Glomerular visceral epithelial cell (primary cell): ENCODE results near the gene NEU3.
"Not testable (repeated sequence)": the region's sequence is repeated elsewhere in the genome, so short reads cannot be mapped to it uniquely, and the experiment has no call there.

Source experiments
- DNase-seq: peaks from one replicate; pipeline ENCODE4 v3.0.0-alpha.2; 2016; ENCODE audit errors: extremely low spot score

Gene NEU3

DNA sequence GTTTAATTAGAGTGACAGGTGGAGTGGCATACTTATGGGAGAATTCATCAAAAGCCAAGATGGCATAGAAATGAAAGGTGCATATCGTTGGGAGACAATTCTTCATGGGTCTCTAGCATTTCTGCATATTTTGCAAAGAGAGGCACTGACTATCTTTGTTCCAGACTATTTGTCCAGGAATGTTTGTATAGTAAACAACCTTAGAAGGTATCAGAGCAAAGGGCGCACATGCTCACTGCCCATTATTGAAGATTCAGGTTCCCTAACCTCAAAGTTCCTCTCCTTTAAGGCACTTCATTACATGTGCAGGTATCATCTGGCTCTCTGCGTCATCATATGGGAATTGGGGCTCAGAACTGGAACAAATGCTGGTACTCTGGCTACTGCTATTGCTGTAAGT is 4.7 kb upstream of the NEU3 start:
- DNase-seq, result no peak

DNA sequence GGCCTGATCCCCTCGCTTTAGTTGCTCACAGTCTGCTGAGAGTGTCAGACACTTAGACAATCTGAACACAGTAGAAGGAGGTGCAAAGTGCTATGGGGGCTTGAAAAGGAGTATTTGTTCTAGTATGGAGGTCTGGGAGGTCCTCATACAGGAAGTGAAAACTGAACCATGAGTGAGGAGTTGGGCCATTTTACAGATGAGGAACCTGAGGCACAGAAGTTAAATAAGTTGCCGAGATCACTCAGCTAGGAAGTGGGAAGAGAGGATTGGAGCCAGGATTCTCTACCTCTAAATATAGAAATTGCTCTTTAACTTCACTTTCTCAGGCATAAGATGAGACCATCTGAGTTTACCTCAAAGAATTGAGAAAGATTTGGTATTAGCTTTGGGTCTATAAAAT is 4.0 kb upstream of the NEU3 start:
- DNase-seq, result no peak

DNA sequence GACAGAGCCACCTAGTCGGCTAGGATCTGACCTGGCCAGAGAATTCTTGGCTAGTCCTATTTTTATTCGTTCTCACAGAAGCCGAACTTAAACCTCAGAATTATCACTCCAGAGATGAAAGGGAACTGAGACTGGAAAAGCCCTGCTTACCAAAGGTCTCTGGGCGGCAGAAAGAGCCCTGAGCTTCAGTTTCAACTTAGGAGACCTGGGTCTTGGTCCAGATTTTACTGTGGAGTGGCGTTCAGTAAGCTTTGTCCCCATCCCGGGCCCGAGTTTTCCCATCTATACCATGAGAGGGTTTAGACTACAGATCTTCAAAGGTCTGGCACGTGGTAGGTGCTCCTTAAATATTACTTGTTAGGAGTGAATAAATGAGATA is 516 bp downstream of the NEU3 start:
- no peak for DNase-seq

DNA sequence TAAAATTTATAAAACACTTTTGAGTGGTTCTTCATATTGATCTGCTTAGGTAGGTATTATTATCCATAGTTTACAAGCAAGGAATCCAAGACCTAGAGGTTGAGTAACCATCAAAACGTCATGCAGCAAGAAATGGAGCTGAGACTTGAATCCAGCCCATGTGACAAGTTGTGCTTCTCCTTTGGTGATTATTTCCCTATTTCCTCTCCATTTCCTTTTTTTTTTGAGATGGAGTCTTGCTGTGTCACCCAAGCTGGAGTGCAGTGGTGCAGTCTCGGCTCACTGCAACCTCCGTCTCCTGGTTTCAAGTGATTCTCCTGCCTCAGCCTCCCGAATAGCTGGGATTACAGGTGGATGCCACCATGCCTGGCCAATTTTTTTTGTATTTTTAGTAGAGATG is 1.4 kb downstream of the NEU3 start:
- DNase-seq, result not testable (repeated sequence)

DNA sequence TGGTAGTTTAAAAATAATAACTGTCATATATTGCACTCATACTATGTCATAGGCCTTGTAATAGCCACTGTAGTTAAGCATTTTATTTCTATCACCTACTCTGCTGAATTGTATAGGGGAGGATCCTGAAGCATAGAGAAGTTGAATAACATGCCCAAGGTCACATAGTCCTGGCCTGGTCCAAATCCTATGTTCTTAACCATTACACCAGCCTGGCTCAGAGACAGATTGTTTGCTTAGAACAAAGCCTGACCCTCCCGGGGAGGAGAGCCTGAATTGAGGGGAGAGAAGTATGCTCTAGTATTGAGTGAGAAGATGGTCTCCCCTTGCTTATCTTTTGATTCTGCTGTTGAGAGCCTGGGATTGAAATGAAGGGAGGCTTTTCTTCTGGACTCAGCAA is 2.2 kb downstream of the NEU3 start:
- DNase-seq, result no peak

DNA sequence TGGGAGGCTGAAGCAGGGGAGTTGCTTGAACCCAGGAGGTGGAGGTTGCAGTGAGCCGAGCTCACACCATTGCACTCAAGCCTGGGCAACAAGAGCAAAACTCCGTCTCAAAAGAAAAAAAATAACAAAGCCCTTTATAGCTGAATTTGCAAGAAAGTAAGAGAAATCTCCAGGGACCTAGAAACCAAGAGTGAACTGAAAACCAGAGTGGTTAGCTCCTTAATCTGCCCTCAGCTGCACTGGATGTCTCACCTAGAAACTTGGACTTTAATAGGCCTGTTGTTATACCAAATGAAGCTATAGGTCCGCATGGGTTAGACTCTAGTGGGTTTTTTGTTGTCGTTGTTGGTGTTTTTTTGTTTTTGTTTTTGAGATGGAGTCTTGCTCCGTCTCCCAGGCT is 4.1 kb downstream of the NEU3 start:
- no peak for DNase-seq

DNA sequence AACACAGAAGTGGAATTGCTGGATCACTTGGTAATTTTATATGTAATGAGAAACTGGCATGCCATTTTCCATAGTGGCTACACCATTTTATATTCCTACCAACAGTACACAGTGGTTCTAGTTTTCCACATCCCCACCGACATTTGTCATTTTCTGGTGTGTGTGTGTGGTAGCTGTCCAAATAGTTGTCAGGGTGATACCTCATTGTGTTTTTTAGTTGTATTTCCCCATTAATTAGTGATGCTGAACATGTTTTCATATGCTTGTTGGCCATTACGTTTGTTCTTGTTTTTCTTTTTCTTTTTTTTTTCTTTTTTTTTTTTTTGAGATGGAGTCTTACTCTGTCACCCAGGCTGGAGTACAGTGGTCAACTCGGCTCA is 12.2 kb downstream of the NEU3 start:
- no peak for DNase-seq

DNA sequence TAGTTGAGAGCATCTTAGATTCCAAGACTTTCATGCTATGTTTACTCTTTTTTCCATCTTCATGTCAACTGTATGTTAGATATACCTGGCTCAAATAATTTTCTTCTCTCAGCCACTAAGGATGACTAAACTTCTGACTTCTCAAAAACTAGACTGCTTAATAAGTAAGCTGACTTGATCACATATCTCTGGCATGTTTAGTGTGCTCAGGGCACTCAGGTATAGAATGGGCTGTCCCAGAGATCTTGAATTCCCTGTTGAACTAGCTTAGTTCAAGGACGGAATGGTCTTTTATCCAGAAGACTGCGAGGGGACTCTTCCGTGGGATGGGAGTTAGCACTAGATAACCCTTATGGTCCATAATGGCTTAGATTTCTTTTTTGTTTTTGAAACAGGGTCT is 13.0 kb downstream of the NEU3 start:
- no peak for DNase-seq

DNA sequence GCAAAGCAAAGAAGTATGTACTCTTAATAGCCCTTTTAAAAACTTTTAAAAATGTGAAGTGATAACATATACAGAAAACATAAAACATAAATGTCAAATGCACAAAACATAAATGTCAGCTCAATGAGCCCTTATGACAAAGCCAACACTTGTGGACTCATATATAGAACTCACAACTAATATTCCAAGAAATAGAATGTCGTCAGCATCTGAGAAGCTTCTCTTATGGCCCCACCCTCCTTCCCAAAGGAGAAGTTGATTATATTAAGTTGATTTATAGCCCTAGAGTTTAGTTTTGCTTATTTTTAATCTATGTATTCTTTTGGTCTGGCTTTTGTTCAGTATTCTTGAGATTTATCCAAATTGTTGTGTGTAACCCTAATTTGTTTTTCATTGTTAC is 13.8 kb downstream of the NEU3 start:
- no peak for DNase-seq

DNA sequence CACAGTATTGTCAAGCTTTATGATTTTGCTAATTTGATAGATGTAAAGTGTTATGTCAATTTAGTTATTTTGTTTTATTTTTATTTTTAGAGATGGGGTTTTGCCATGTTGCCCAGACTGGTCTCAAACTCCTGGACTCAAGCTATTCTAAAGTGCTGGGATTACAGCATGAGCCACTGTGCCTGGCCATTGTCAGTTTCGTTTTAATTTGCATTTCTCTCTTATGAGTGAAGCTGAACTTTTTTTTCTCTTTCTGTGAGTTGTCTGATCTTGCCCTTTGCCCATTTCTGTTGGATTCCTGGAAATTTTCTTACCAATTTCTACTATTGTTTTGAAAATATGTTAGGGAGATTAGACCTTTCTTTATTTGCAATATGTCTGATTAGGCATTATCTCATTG is 15.5 kb downstream of the NEU3 start:
- no peak for DNase-seq

DNA sequence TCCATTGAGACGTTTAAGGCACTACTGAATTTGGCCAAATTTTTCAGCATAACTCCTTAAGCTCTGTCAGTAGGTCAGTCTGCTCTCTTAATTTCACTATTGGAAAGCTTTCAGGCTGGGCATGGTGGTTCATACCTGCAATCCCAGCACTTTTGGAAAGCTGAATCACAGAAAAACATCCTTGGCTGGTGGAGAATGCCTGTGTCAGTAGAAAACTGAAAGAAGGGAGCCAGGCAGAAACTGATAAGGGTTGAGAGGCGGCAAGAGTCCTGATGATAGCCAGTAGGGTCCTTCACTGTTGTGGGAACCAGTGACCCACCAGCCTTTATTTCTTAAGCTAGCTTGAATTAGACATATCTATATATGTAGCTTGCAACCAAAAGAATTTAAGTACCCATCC is 22.6 kb downstream of the NEU3 start:
- DNase-seq, result no peak

DNA sequence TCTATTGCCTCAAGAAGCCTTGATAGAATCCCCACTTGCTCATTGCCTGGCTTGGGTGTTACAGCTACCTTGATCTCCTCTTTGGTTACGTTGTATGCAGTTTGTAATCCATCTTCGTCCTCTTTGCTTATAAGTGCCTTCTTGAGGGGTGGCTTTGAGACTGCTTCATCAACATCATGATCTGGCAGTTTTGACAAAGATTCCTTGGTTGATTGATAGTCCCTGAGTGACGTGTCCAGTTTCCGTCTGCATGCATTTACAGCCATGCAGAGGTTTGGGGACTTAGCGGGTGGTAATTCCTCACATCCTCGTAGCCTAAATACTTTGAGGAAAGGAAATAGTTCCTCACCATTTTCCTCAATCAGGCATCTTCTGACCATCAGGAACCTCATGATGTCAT is 23.1 kb downstream of the NEU3 start:
- DNase-seq, result no peak

DNA sequence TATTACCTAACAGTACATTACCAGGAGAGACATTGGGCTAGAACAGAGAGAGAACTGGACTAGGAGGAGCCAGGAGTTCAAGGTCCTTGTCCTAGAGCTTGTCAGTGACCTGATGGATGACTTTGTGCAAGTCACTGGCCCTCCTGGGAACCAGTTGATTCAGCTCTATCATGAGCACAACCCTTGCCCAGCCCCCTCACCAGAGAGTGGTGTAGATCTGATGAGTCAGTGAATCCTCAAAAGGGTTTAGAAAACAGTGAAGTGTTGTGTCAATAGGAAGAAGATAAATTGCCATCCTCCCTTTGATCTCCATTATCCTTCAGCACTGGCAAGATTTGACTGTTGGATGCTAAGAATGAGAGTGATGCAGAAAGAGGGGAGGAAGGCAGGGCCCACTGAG is 24.3 kb downstream of the NEU3 start:
- DNase-seq, result no peak

DNA sequence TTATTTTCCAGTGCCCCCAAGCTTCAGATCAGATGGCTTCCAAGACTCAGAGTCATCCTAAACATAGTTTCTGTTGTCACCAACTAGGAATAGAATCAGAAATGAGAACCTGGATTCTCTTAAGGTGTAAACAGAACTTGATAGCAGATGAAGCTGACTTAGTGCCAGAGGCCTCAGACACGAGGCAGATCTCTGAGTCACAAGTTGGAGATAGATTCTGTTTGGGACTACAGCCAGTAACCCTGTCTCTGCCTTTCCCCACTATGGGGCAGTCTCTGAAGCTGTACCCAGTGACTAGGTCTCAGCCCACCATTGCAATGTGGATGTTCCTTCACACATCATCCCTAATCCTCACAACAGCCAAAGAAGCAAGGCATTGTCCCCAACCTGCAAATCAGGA is 25.4 kb downstream of the NEU3 start:
- DNase-seq, result peak; percentile 22

DNA sequence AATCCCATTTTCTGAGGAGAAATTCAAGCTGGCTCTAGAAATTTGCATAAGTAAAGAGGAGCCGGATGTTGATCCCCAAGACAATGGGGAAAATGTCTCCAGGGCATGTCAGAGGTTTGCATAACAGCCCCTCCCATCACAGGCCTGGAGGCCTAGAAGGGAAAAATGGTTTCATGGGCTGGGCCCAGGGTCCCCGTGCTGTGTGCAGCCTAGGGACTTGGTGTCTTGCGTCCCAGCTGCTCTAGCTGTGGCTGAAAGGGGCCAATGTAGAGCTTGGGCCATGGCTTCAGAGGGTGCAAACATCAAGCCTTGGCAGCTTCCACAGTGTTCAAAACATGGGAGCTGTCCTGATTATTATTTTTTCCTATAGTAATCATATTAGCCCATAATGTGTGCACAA is 30.5 kb downstream of the NEU3 start:
- not testable (repeated sequence) for DNase-seq

DNA sequence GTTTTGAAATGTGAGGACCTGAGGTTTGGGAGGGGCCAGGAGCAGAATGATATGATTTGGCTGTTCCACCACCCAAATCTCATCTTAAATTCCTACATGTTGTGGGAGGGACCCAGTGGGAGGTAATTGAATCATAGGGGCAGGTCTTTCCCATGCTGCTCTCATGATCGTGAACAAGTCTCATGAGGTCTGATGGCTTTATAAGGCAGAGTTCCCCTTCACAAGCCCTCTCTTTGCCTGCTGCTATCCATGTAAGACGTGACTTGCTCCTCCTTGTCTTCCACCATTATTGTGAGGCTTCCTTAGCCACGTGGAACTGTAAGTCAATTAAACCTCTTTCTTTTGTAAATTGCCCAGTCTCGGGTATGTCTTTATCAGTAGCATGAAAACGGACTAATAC is 31.6 kb downstream of the NEU3 start:
- not testable (repeated sequence) for DNase-seq

DNA sequence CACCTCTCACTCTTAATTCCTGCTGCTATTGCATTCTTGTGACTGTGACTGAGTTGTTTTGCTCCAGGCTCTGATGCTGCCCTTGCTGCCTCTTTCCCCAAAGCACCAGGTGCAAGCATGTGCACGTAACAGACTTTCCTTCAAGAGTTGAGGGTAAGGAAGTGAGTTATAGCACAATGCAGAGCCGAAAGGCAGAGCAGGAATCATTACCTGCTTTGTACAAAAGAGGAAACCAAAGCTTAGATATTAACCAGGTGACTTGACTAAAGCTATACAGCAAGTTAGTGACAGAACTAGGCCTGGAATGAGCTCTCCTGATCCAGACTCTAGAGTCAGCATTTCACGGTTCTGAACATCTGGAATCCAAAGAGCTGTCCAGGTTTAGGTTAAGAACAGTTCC is 33.6 kb downstream of the NEU3 start:
- peak; percentile 27 for DNase-seq

DNA sequence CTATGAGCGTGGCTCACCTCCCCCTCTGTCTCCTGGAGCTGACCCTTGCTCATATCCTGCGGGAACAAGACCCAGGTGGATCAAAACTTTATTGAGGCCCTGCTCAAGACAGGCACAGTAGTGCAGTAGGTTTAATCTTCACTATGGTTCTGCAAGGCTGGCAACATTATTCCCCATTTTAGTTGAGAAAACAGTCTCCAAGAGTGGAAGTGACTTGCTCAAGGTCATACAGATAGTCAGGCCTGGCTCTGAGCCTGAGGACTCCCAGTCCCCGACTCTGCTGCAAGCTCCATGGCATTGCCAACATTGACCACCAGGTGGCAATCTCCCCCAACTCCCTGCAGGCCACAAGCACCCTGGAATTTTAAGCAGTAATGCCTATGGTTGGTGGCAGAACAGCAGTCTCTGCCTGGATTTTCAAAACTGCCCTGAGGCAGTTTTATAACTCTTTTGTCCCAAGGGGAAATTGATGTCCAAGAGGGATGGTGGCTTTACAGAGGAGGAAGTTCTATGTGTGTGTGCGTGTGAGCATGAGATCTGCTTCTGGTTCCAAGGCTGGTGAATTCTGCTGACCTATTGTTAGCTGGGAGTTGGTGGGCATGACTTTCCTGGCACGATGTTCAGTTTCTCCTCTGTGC is 34.1 kb downstream of the NEU3 start:
- peak; percentile 86 for DNase-seq

DNA sequence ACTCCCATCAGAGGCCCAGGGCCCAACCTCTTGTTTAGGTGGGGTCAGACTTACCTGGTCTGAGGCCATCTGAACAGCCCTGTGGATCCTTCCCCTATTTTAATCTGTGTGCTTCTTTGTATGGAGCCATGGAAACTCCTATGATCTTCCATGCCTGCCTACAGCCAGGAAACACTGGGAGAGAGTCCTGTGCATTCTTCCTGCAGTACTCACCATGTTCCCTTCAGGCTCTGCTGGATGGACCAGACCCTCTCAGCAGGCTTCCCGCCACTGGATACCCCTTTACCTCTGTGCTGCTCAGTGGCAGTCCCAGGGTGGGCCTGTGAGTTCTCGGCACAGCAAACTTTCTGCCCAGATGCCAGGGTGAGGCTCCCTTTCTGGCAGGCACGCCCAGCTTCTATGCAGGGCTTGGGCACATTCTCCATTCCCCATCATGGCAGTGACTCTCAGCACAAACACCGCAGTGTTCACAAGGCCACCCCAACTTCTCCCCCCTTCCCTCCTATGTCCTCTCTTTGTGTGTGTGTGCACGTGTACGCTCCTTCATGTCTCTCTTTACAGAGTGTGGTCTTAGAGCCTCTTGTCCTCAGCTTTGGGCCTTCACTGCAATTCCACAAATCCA is 34.8 kb downstream of the NEU3 start:
- DNase-seq, result no peak

DNA sequence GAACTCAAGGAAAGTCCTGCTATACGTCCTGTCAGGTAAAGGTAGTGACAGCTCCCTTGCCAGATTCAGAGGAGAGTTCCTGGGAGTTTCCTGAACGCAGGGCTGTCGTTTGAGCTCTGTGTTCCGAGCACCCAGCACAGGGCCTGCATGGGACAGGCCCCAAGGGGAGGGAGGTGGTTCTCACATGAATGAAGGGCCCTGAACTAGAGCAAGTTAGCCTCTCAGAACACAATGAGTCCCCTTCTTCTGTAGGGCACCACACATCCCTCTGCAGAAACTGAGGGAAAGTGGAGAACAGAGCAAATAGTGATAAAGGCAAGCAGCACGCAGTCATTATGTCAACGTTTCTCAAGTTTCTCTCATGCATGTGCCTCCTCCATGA is 35.3 kb downstream of the NEU3 start:
- DNase-seq, result no peak

DNA sequence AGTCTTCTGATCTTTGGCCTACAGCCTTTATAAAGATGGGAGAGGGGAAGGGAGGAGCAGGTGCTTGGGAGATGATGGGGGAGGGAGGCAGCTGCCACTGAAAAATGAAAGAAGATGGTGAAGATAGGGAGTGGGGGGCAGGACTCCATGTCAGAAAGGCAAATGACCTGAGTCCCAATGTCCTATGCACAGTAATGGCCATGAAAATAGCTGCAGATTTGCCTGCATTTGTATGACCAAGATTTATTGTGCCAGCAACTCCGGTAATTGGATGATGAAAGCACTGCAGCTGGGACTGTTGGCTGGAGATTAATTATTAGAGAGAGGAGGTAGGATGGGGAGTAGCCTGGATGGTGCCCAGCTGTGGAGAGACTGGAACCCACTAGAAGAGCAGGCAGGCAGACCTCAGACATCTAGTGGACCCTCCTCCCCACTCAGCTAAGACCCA is 36.1 kb downstream of the NEU3 start:
- no peak for DNase-seq

DNA sequence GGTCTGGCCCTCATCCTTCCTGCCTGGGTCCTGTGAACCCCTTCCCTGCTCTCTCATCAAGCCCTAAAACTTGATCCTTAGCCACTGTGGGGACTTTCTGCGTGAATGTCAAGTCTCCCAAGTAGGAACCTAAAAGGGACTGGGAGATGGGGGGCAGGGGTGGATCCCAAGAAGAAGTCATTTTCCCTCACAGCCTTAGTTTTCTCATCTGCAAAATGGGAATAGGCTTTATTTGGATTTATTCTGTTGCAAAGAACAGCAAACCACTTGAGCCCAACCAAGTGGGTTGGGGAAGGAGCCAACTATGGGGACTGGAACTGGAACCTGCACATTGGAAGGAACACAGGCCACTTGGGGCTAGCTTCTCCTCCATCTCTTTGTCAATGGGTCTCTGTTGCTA is 36.8 kb downstream of the NEU3 start:
- DNase-seq, result no peak

DNA sequence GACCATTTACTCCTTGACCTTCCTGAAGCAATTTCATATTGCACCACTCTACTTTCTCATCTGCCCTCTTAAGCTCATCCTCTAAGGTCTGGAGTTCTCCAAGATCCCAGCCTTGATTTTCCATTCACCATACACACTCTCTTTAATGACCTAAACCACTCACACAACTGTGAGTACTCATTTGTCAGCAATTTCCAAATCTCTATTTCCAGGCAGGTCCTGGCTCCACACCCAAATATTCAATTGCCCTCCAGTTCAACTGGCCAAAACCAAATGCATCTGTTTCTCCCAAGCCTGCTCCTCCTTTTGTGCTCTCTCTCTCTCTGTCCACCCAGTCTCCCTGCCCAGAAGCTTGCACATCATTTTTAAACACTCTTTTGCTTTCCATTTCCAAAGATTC is 39.6 kb downstream of the NEU3 start:
- no peak for DNase-seq

DNA sequence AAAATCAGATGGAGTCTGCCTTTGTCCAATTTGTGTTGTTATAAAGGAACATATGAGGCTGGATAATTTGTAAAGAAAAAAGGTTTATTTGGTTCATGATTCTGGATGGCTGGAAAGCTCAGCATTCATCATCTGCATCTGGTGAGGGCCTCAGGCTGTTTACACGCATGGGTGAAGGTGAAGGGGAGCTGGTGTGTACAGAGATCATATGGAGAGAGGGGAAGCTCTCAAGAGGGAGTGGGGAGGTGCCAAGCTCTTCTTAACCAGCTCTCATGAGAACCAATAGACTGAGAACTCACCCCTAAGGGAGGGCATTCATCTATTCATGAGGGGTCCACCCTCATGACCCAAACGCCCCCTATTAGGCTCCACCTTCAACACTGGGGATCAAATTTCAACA is 40.0 kb downstream of the NEU3 start:
- no peak for DNase-seq
